Activated naive CD8-positive, alpha-beta T cell treated with anti-CD3 and anti-CD28 coated beads, Interleukin-2, amount 50 U/mL, for 24 hours (primary cell): ENCODE data around the gene ADAMTS8.

Experiments used
- ATAC-seq: fragments of 150-1000 bp; cut with Tn5 transposase; one replicate; pipeline ENCODE4 v1.10.0; 2021
- DNase-seq: peaks from one replicate; pipeline ENCODE4 v3.0.0; 2021
- H3K27ac Mint-ChIP-seq: one replicate; pipeline ENCODE4 v1.8.0; 2021; ENCODE audit warnings: mild to moderate bottlenecking, mixed read lengths
- H3K27me3 Mint-ChIP-seq: one replicate; pipeline ENCODE4 v1.8.0; 2021; ENCODE audit warnings: mixed read lengths
- H3K36me3 Mint-ChIP-seq: one replicate; pipeline ENCODE4 v1.8.0; 2021; ENCODE audit warnings: low read depth, mixed read lengths
- H3K4me1 Mint-ChIP-seq: one replicate; pipeline ENCODE4 v1.8.0; 2021; ENCODE audit warnings: mixed read lengths
- H3K4me3 Mint-ChIP-seq: one replicate; pipeline ENCODE4 v1.8.0; 2021; ENCODE audit warnings: mild to moderate bottlenecking, moderate library complexity, mixed read lengths
- H3K9me3 Mint-ChIP-seq: one replicate; pipeline ENCODE4 v1.8.0; 2021; ENCODE audit warnings: mixed read lengths

ADAMTS8 gene

GRCh38 chr11:130408901-130409300 is 19.5 kb downstream of the ADAMTS8 start:
- H3K27me3 Mint-ChIP-seq, result peaks cover 10% of the 10 kb centered on the region
- H3K36me3 Mint-ChIP-seq, result no peaks in the 10 kb centered on the region
- DNase-seq, result no peak
- H3K9me3 Mint-ChIP-seq, result no peaks in the 10 kb centered on the region
- no peak for ATAC-seq
- no peaks in the 10 kb centered on the region for H3K4me1 Mint-ChIP-seq
- no peak overlapping the region for H3K27ac Mint-ChIP-seq
- H3K4me3 Mint-ChIP-seq, result no peak overlapping the region

- Mint-ChIP-seq H3K9me3 (no peaks in the 10 kb centered on the region), H3K4me3 (no peak overlapping the region), H3K27me3 (peaks cover 10% of the 10 kb centered on the region), H3K36me3 (no peaks in the 10 kb centered on the region), H3K4me1 (no peaks in the 10 kb centered on the region), H3K27ac (no peak overlapping the region)
- no peak for DNase-seq
- no peak for ATAC-seq
Observed at GRCh38 chr11:130408401-130408890, 20.0 kb downstream of the ADAMTS8 start.

- no peak overlapping the region for H3K27ac Mint-ChIP-seq
- ATAC-seq, result no peak
Observed at GRCh38 chr11:130407978-130408377, 20.4 kb downstream of the ADAMTS8 start.

GRCh38 chr11:130405428-130405827 is 23.0 kb downstream of the ADAMTS8 start:
- ATAC-seq (no peak), DNase-seq (no peak)
- no peak overlapping the region for H3K27ac Mint-ChIP-seq
- H3K36me3 Mint-ChIP-seq, result no peaks in the 10 kb centered on the region
- peaks cover 20% of the 10 kb centered on the region for H3K27me3 Mint-ChIP-seq
- H3K9me3 Mint-ChIP-seq, result no peaks in the 10 kb centered on the region
- H3K4me1 Mint-ChIP-seq, result peaks cover 8% of the 10 kb centered on the region
- no peak overlapping the region for H3K4me3 Mint-ChIP-seq

More at GRCh38 chr11:130407978-130408377, 20.4 kb downstream of the ADAMTS8 start:
- Mint-ChIP-seq H3K4me3 (no peak overlapping the region), H3K36me3 (no peaks in the 10 kb centered on the region), H3K4me1 (no peaks in the 10 kb centered on the region), H3K27me3 (peaks cover 10% of the 10 kb centered on the region), H3K9me3 (no peaks in the 10 kb centered on the region)
- no peak for DNase-seq

- DNase-seq, result no peak
- ATAC-seq, result no peak
- Mint-ChIP-seq H3K27ac (no peak overlapping the region), H3K36me3 (no peaks in the 10 kb centered on the region), H3K4me1 (peaks cover 13% of the 10 kb centered on the region), H3K4me3 (no peak overlapping the region), H3K9me3 (no peaks in the 10 kb centered on the region), H3K27me3 (peaks cover 24% of the 10 kb centered on the region)
Observed at GRCh38 chr11:130404727-130405126, 23.7 kb downstream of the ADAMTS8 start.

- H3K9me3 Mint-ChIP-seq, result no peaks in the 10 kb centered on the region
- no peak overlapping the region for H3K27ac Mint-ChIP-seq
- H3K4me1 Mint-ChIP-seq, result peaks cover 13% of the 10 kb centered on the region
- no peak overlapping the region for H3K4me3 Mint-ChIP-seq
- ATAC-seq (no peak), DNase-seq (no peak)
- no peaks in the 10 kb centered on the region for H3K36me3 Mint-ChIP-seq
- H3K27me3 Mint-ChIP-seq, result peaks cover 20% of the 10 kb centered on the region
Observed at GRCh38 chr11:130403967-130404366, 24.4 kb downstream of the ADAMTS8 start.

GRCh38 chr11:130403271-130403804 is 25.1 kb downstream of the ADAMTS8 start:
- ATAC-seq (no peak), DNase-seq (no peak)
- no peaks in the 10 kb centered on the region for H3K9me3 Mint-ChIP-seq
- no peaks in the 10 kb centered on the region for H3K36me3 Mint-ChIP-seq
- peaks cover 13% of the 10 kb centered on the region for H3K4me1 Mint-ChIP-seq
- peaks cover 21% of the 10 kb centered on the region for H3K27me3 Mint-ChIP-seq
- H3K4me3 Mint-ChIP-seq, result no peak overlapping the region
- H3K27ac Mint-ChIP-seq, result no peak overlapping the region

GRCh38 chr11:130402570-130402969 is 25.8 kb downstream of the ADAMTS8 start:
- no peak for DNase-seq
- peaks cover 13% of the 10 kb centered on the region for H3K4me1 Mint-ChIP-seq
- H3K36me3 Mint-ChIP-seq, result no peaks in the 10 kb centered on the region
- peaks cover 26% of the 10 kb centered on the region for H3K27me3 Mint-ChIP-seq
- H3K27ac Mint-ChIP-seq, result no peak overlapping the region
- ATAC-seq, result no peak
- H3K4me3 Mint-ChIP-seq, result no peak overlapping the region
- H3K9me3 Mint-ChIP-seq, result no peaks in the 10 kb centered on the region

- no peak overlapping the region for H3K27ac Mint-ChIP-seq
- peaks cover 30% of the 10 kb centered on the region for H3K27me3 Mint-ChIP-seq
- H3K36me3 Mint-ChIP-seq, result no peaks in the 10 kb centered on the region
- no peak overlapping the region for H3K4me3 Mint-ChIP-seq
- no peak for DNase-seq
- H3K9me3 Mint-ChIP-seq, result no peaks in the 10 kb centered on the region
- H3K4me1 Mint-ChIP-seq, result peaks cover 13% of the 10 kb centered on the region
- ATAC-seq, result no peak
Observed at GRCh38 chr11:130400781-130401483, 27.5 kb downstream of the ADAMTS8 start.

GRCh38 chr11:130399196-130399595 is 29.2 kb downstream of the ADAMTS8 start:
- DNase-seq, result no peak

GRCh38 chr11:130397780-130398179 is 30.6 kb downstream of the ADAMTS8 start:
- no peak overlapping the region for H3K27ac Mint-ChIP-seq

More at GRCh38 chr11:130399196-130399595, 29.2 kb downstream of the ADAMTS8 start:
- Mint-ChIP-seq H3K36me3 (no peaks in the 10 kb centered on the region), H3K4me3 (no peak overlapping the region), H3K9me3 (no peaks in the 10 kb centered on the region), H3K4me1 (peaks cover 13% of the 10 kb centered on the region), H3K27ac (no peak overlapping the region), H3K27me3 (peaks cover 32% of the 10 kb centered on the region)
- no peak for ATAC-seq

GRCh38 chr11:130396965-130397364 is 31.4 kb downstream of the ADAMTS8 start:
- DNase-seq (no peak), ATAC-seq (no peak)
- Mint-ChIP-seq H3K36me3 (no peaks in the 10 kb centered on the region), H3K4me3 (no peak overlapping the region), H3K9me3 (no peaks in the 10 kb centered on the region), H3K27ac (no peak overlapping the region), H3K4me1 (peaks cover 13% of the 10 kb centered on the region), H3K27me3 (peaks cover 30% of the 10 kb centered on the region)

More at GRCh38 chr11:130397780-130398179, 30.6 kb downstream of the ADAMTS8 start:
- H3K27me3 Mint-ChIP-seq, result peaks cover 32% of the 10 kb centered on the region
- ATAC-seq, result no peak
- peaks cover 13% of the 10 kb centered on the region for H3K4me1 Mint-ChIP-seq
- no peak overlapping the region for H3K4me3 Mint-ChIP-seq
- DNase-seq, result no peak
- no peaks in the 10 kb centered on the region for H3K36me3 Mint-ChIP-seq
- no peaks in the 10 kb centered on the region for H3K9me3 Mint-ChIP-seq

- ATAC-seq (no peak), DNase-seq (no peak)
- peaks cover 14% of the 10 kb centered on the region for H3K27me3 Mint-ChIP-seq
- H3K9me3 Mint-ChIP-seq, result no peaks in the 10 kb centered on the region
- no peak overlapping the region for H3K4me3 Mint-ChIP-seq
- H3K4me1 Mint-ChIP-seq, result peaks cover 3% of the 10 kb centered on the region
- no peak overlapping the region for H3K27ac Mint-ChIP-seq
- no peaks in the 10 kb centered on the region for H3K36me3 Mint-ChIP-seq
Observed at GRCh38 chr11:130394615-130395014, 33.8 kb downstream of the ADAMTS8 start.

GRCh38 chr11:130391711-130392110 is 36.7 kb downstream of the ADAMTS8 start:
- H3K36me3 Mint-ChIP-seq, result no peaks in the 10 kb centered on the region
- DNase-seq, result no peak

GRCh38 chr11:130390071-130390758 is 38.2 kb downstream of the ADAMTS8 start:
- DNase-seq (no peak), ATAC-seq (no peak)
- Mint-ChIP-seq H3K27ac (no peak overlapping the region), H3K27me3 (no peaks in the 10 kb centered on the region), H3K4me3 (no peak overlapping the region), H3K9me3 (no peaks in the 10 kb centered on the region), H3K4me1 (peaks cover 20% of the 10 kb centered on the region), H3K36me3 (no peaks in the 10 kb centered on the region)

More at GRCh38 chr11:130391711-130392110, 36.7 kb downstream of the ADAMTS8 start:
- Mint-ChIP-seq H3K27ac (no peak overlapping the region), H3K9me3 (no peaks in the 10 kb centered on the region), H3K4me3 (no peak overlapping the region), H3K4me1 (peaks cover 20% of the 10 kb centered on the region), H3K27me3 (peaks cover 5% of the 10 kb centered on the region)
- ATAC-seq, result no peak
